ENCODE data around the gene ABCC4. TPM values are rescaled to one million over a fixed set of nuclear protein-coding genes. Genes with fewer than 3 reads are reported as not detected.

ABCC4 gene
- total RNA-seq, 4 donors from 2014 or later, result 3.9 to 6.8 (median 4.7) TPM

DNA sequence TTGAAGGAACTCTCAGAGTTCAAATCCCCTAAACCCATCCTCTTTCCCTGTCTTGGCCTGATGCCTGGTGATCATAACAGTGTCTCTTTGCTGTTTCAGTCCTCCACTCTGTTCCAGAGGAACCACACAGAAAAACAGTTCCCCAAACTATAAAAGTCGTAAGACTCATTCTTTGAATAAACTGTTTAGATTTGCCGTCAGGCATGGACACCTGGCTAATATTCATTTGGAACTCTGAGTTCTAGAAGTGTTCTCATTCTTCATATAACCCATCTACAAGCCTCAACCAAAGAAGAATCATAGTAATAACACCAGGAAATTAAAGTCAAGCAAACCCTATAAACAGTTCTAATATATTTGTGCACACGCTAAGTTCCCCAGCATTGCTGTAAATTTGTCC, 37.7 kb upstream of the ABCC4 start:
- Histone ChIP-seq H3K27me3 (no peaks in the 10 kb centered on the region), H3K27ac (no peak overlapping the region), H3K4me3 (no peak overlapping the region), H3K9me3 (no peaks in the 10 kb centered on the region), H3K4me1 (no peaks in the 10 kb centered on the region), H3K36me3 (no peaks in the 10 kb centered on the region)
- WGBS, 2 donors (ENCODE audit: low coverage in 1 of 2), result 27 to 43% methylated on average over 3 of the region's 3 CpGs
- ATAC-seq, result no peak
- TF ChIP-seq, protein P1, sequence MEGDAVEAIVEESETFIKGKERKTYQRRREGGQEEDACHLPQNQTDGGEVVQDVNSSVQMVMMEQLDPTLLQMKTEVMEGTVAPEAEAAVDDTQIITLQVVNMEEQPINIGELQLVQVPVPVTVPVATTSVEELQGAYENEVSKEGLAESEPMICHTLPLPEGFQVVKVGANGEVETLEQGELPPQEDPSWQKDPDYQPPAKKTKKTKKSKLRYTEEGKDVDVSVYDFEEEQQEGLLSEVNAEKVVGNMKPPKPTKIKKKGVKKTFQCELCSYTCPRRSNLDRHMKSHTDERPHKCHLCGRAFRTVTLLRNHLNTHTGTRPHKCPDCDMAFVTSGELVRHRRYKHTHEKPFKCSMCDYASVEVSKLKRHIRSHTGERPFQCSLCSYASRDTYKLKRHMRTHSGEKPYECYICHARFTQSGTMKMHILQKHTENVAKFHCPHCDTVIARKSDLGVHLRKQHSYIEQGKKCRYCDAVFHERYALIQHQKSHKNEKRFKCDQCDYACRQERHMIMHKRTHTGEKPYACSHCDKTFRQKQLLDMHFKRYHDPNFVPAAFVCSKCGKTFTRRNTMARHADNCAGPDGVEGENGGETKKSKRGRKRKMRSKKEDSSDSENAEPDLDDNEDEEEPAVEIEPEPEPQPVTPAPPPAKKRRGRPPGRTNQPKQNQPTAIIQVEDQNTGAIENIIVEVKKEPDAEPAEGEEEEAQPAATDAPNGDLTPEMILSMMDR (IDR thresholded peaks at IDR 0.05), result no peak
- TF ChIP-seq EP300 (IDR thresholded peaks at IDR 0.05) (no peak), POLR2AphosphoS5 (IDR thresholded peaks at IDR 0.05) (no peak), POLR2A (IDR thresholded peaks at IDR 0.05) (no peak)

DNA sequence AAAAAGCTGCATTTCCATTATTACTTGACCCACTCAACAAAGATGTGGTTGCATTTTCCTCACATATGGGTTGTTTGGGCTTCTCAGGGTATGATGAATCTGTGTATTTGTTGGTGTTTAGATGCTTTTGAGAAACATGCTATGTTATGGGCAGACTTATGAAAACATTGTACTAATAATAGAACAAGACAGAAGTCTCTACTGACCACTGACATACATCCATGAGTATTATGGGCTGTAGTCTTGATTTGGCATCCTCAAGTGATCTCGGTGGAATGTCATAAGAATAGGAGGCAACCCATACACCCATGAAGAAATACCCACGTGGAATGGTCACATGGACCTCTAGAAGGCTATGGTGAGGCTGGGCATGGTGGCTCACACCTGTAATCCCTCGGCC, 36.3 kb upstream of the ABCC4 start:
- no peaks in the 10 kb centered on the region for H3K9me3 ChIP-seq
- H3K27ac ChIP-seq, result no peak overlapping the region
- H3K4me1 ChIP-seq, result no peaks in the 10 kb centered on the region
- no peak for ATAC-seq
- no peaks in the 10 kb centered on the region for H3K36me3 ChIP-seq
- TF ChIP-seq POLR2A (IDR thresholded peaks at IDR 0.05) (no peak), EP300 (IDR thresholded peaks at IDR 0.05) (no peak), POLR2AphosphoS5 (IDR thresholded peaks at IDR 0.05) (no peak)
- TF ChIP-seq, protein P1 (IDR thresholded peaks at IDR 0.05), result no peak
- H3K27me3 ChIP-seq, result no peaks in the 10 kb centered on the region
- 80% methylated on average over 1 of the region's 3 CpGs; no CpG with 5 or more reads in 1 of the 2 donors for WGBS, 2 donors (ENCODE audit: low coverage in 1 of 2)
- no peak overlapping the region for H3K4me3 ChIP-seq

DNA sequence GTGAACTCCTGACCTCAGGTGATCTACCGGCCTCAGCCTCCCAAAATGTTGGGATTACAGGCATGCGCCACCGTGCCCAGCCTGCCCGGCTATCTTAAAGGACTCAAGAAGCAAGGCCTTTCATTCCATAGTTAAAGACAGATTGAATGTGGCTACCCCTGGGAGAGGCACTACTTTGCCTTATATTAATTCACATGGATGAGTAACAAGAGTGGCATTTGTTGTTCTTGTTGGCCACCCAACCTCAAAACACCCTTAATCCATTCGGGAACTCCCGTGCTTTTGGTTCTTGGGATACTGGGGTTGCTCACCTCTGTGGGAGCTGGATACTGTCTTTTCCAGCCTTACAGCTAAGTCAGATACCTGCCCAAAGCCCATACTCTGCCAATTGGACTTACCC, 34.4 kb upstream of the ABCC4 start:
- no peaks in the 10 kb centered on the region for H3K27me3 ChIP-seq
- H3K36me3 ChIP-seq, result no peaks in the 10 kb centered on the region
- WGBS, 2 donors (ENCODE audit: low coverage in 1 of 2), result 68 to 89% methylated on average over 2 to 3 of the region's 6 CpGs
- no peak overlapping the region for H3K27ac ChIP-seq
- TF ChIP-seq, protein P1 (IDR thresholded peaks at IDR 0.05), result no peak
- TF ChIP-seq EP300 (IDR thresholded peaks at IDR 0.05) (no peak), POLR2A (IDR thresholded peaks at IDR 0.05) (no peak), POLR2AphosphoS5 (IDR thresholded peaks at IDR 0.05) (no peak)
- H3K9me3 ChIP-seq, result no peaks in the 10 kb centered on the region
- H3K4me3 ChIP-seq, result no peak overlapping the region
- no peak for ATAC-seq
- H3K4me1 ChIP-seq, result no peaks in the 10 kb centered on the region

DNA sequence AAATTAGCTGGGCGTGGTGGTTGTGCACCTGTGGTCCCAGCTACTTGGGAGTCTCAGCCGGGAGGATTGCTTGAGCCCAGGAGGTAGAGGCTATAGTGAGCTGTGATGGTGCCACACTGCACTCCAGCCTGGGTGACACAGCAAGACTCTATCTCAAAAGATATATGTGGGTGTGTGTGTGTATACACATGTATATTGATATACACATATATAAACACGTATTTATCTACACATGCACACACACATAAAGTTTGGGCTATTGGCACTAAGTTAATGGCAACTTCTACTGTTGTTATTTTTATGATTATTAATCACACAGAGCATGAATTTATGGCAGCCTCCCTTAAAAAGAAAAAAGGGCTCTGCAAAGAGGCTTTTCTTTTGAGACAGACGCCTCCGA, 27.1 kb upstream of the ABCC4 start:
- no peak for TF ChIP-seq POLR2AphosphoS5 (IDR thresholded peaks at IDR 0.05)
- TF ChIP-seq POLR2A (IDR thresholded peaks at IDR 0.05), result no peak
- TF ChIP-seq EP300 (IDR thresholded peaks at IDR 0.05), result no peak
- TF ChIP-seq, protein P1 (IDR thresholded peaks at IDR 0.05), result no peak
- Histone ChIP-seq H3K4me1 (no peaks in the 10 kb centered on the region), H3K4me3 (no peak overlapping the region), H3K9me3 (no peaks in the 10 kb centered on the region), H3K27me3 (no peaks in the 10 kb centered on the region), H3K27ac (no peak overlapping the region), H3K36me3 (no peaks in the 10 kb centered on the region)
- WGBS, 2 donors (ENCODE audit: low coverage in 1 of 2), result 85 to 87% methylated on average over 3 to 5 of the region's 5 CpGs
- no peak for ATAC-seq

DNA sequence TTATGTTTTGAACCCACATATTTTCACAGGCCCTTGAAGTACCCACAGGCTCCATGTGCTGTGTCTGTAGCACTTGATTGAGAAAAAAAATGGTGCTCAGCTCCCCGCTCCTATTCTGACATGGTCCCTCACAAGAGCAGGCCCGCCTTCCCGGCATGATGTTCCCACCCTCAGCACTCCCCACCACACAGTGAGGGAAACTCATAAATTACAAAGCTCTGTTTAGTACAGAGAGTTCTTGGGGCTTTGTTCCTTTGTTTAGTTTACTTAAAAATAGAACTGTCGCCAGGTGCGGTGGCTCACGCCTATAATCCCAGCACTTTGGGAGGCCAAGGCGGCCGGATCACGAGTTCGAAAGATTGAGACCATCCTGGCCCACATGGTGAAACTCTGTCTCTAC, 25.9 kb upstream of the ABCC4 start:
- no peak for TF ChIP-seq POLR2A (IDR thresholded peaks at IDR 0.05)
- no peak for TF ChIP-seq POLR2AphosphoS5 (IDR thresholded peaks at IDR 0.05)
- no peak for TF ChIP-seq EP300 (IDR thresholded peaks at IDR 0.05)
- TF ChIP-seq, protein P1 (IDR thresholded peaks at IDR 0.05), result no peak
- no peak overlapping the region for H3K4me3 ChIP-seq
- 40 to 75% methylated on average over 1 to 4 of the region's 10 CpGs for WGBS, 2 donors (ENCODE audit: low coverage in 1 of 2)
- H3K36me3 ChIP-seq, result no peaks in the 10 kb centered on the region
- ATAC-seq, result no peak
- no peaks in the 10 kb centered on the region for H3K4me1 ChIP-seq
- no peaks in the 10 kb centered on the region for H3K9me3 ChIP-seq
- no peak overlapping the region for H3K27ac ChIP-seq
- no peaks in the 10 kb centered on the region for H3K27me3 ChIP-seq
